Ectodermal cell (in vitro differentiated cells): ENCODE data around the gene RNPEPL1.

Experiments
- H3K27ac ChIP-seq: 2 replicates; pipeline ENCODE4 v1.7.0; 2013; ENCODE audit warnings: mild to moderate bottlenecking, low read depth, low read length; ENCODE audit not compliant: insufficient read depth, poor library complexity, severe bottlenecking
- H3K27me3 ChIP-seq: 2 replicates; pipeline ENCODE4 v1.7.0; 2013; ENCODE audit warnings: mild to moderate bottlenecking, low read length; ENCODE audit not compliant: insufficient read depth, control insufficient read depth, poor library complexity, severe bottlenecking
- H3K36me3 ChIP-seq: one replicate; pipeline ENCODE4 v1.7.0; 2013; ENCODE audit warnings: low read length; ENCODE audit not compliant: control insufficient read depth, insufficient read depth
- H3K4me1 ChIP-seq: one replicate; pipeline ENCODE4 v1.7.0; 2013; ENCODE audit warnings: low read length; ENCODE audit not compliant: control insufficient read depth, insufficient read depth
- H3K4me3 ChIP-seq: 2 replicates; pipeline ENCODE4 v1.7.0; 2013; ENCODE audit warnings: low read depth, low read length, control low read depth; ENCODE audit not compliant: insufficient read depth
- H3K9me3 ChIP-seq: 2 replicates; pipeline ENCODE4 v1.7.0; 2013; ENCODE audit warnings: mild to moderate bottlenecking, low read length, moderate library complexity; ENCODE audit not compliant: control insufficient read depth
- WGBS, 2 experiments: methylation state at CpG; one replicate each; pipeline ENCODE4 v1.1.7; 2013; ENCODE audit warnings: missing lambda C conversion rate in 2 of 2; 5-methylcytosine and 5-hydroxymethylcytosine counted together

The RNPEPL1 gene

DNA sequence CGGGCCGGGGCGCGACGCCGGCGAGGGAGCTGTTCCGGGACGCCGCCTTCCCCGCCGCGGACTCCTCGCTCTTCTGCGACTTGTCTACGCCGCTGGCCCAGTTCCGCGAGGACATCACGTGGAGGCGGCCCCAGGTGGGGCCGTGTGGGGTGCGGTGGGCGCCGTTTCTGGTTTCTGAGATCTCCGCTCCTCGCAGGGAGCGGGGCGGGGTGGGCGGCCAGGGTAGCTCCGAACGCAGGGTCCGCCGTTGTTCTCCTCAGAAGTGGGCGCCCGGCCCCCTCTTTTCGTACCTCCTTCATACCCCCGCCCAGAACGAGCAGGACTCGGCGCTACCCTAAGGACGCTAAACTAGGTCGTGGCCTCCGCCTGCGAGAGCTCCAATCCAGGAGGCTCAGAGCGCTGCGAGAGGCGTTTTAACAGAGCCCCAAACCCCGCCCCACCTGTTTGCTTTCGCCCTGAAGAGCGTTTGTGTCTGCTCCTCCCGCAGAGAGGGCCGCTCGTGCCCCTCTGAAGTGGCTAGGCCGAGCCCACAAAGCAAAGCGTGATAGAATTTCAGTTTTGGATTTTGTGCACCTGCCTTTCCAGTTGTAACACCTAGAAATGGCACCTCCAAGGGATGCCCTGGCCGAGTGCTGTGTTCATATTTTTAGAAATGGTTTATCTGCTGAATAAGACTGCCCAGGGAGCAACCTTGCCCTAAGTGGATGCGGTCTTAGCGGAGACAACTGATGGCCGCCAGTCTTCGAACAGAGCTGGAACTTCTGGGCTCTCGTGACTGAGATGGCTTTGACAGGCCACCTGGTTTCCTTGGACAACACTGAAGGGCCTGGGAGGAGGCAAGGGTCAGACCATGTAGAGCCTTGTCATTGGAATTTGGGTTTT is 18.9 kb downstream of the RNPEPL1 start:
- H3K27ac ChIP-seq = no peak overlapping the region
- 4 to 5% methylated on average over 62 of the region's 62 CpGs for WGBS, 2 experiments

DNA sequence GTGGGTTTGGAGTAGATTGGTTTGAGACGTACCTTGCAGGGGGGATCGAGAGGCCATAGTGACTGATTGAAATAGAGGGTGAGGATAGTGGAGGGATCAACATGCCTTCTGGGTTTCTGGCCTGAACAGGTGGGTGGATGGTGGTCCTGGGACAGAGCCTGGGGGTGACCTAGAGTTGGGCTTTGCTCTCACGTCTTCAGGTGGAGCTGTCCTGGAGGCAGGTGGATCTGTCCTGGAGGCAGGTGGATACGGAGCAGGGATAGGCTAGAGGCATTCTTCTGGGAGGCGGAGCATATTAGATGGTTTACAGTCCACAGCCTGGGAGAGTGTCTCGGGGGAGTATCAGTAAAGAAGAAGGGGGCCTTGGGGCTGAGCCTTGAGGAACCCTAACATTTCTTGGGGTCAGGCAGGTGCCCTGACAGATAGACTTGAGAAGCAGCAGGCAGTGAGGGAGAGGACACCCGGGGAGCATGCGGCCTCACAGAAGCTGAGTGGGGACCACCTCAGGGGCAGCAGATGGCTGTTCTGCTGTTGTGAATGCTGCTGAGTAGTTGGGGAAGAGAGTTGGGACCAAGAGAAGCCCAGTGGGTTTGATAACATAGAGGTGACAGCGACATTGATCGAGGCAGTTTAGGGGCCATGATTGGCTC is 19.8 kb downstream of the RNPEPL1 start:
- Histone ChIP-seq H3K36me3 (peaks cover 6% of the 10 kb centered on the region), H3K27me3 (no peaks in the 10 kb centered on the region), H3K9me3 (no peaks in the 10 kb centered on the region), H3K4me3 (peak overlapping the region; percentile 92), H3K4me1 (peaks cover 22% of the 10 kb centered on the region), H3K27ac (no peak overlapping the region)
- 88 to 91% methylated on average over 10 of the region's 10 CpGs for WGBS, 2 experiments

More for the DNA sequence above, 18.9 kb downstream of the RNPEPL1 start:
- Histone ChIP-seq H3K9me3 (no peaks in the 10 kb centered on the region), H3K27me3 (no peaks in the 10 kb centered on the region), H3K4me3 (peak overlapping the region; percentile 92), H3K36me3 (peaks cover 5% of the 10 kb centered on the region), H3K4me1 (peaks cover 22% of the 10 kb centered on the region)

DNA sequence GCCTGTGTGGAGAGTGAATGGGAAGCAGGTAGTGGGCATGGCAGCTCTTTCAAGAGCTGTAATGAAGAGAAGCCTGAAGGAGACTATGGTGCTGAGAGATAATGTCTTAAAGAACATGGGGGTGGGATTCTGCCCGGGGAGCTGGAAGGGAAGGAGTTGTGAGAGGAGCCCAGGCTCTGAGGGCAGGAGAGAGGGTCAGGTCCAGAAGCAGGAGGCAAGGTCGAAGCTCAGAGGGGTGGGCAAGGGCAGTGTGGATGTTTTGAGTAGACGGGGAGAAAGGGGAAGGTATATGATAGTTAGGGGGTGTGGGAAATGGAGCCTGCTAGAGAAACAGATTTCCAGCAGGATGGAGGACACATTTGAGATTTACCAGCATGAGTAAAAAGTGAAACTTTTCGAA is 20.4 kb downstream of the RNPEPL1 start:
- no peak overlapping the region for H3K4me3 ChIP-seq

DNA sequence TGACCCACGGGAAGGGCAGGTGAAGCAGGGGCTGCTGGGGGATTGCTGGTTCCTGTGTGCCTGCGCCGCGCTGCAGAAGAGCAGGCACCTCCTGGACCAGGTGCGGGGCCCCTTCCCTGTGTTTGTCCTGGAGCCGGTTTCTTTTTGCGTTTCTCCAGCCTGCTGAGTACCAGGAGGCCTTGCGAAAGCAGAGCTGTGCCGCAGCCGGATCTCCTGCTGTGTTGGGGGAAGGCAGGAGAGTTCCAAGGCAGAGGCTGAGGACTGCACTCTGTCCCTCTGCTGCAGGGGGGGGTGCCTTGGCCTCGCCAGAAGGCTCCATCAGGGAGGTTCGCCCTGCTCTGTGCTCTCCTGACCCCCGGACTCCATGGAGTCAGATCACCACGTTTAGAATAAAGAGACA is 21.1 kb downstream of the RNPEPL1 start:
- 83% methylated on average over 14 of the region's 14 CpGs for WGBS, 2 experiments
- Histone ChIP-seq H3K27ac (no peak overlapping the region), H3K9me3 (no peaks in the 10 kb centered on the region), H3K27me3 (no peaks in the 10 kb centered on the region), H3K36me3 (peaks cover 6% of the 10 kb centered on the region), H3K4me1 (peaks cover 21% of the 10 kb centered on the region), H3K4me3 (no peak overlapping the region)

More for the DNA sequence above, 20.4 kb downstream of the RNPEPL1 start:
- Histone ChIP-seq H3K4me1 (peaks cover 22% of the 10 kb centered on the region), H3K9me3 (no peaks in the 10 kb centered on the region), H3K27ac (no peak overlapping the region), H3K27me3 (no peaks in the 10 kb centered on the region), H3K36me3 (peaks cover 6% of the 10 kb centered on the region)
- WGBS, 2 experiments = 91% methylated on average over 4 of the region's 4 CpGs

DNA sequence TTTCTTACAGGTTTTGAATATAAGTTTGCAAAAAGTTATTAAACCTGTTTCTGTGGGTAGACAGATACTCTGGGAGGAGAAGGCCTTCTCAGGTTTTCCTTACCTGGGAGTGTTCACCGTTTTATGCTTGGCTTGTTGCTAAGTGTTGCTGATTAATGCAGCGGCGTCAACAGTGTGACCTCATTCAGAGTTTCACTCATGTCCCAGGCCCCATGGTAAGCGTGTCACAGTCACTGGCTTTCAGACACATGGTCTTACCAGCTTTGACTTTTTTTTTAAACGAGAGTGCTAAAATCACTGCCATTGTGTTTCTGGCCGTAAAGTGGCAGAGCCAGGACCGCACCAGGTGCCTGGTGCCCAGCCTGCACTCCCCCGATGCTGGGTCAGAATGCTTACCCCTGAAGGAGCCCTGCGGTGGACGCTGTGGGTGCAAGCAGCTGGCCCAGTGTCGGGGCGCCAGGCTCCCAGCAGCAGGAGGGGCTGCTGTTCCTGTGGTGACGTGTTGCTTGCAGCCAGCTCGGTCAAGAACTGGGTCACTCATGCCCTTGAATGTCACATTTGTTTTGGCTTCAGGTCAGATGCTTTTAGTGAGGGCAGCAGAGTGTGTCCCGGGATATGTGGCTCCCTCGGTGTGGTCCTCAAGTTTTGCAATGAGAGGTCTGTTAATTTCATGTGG is 21.7 kb downstream of the RNPEPL1 start:
- peaks cover 6% of the 10 kb centered on the region for H3K36me3 ChIP-seq
- WGBS, 2 experiments = 93% methylated on average over 16 of the region's 16 CpGs

DNA sequence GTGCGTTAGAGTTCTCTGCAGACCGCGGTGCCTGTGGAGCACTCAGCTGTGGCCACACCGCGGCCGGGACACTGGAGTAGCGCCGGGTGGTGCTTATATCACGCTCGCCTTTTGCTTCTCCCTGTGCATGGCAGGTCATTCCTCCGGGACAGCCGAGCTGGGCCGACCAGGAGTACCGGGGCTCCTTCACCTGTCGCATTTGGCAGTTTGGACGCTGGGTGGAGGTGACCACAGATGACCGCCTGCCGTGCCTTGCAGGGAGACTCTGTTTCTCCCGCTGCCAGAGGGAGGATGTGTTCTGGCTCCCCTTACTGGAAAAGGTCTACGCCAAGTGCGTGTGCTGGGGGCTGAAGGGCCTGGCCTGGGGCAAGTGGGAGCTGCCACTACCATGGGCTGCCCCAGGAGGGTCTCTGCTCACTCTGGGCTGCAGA is 22.4 kb downstream of the RNPEPL1 start:
- WGBS, 2 experiments = 96 to 97% methylated on average over 21 of the region's 21 CpGs
- Histone ChIP-seq H3K4me3 (no peak overlapping the region), H3K27me3 (no peaks in the 10 kb centered on the region), H3K27ac (no peak overlapping the region), H3K36me3 (peaks cover 6% of the 10 kb centered on the region), H3K4me1 (peaks cover 8% of the 10 kb centered on the region), H3K9me3 (no peaks in the 10 kb centered on the region)

More for the DNA sequence above, 21.7 kb downstream of the RNPEPL1 start:
- Histone ChIP-seq H3K9me3 (no peaks in the 10 kb centered on the region), H3K4me1 (peaks cover 15% of the 10 kb centered on the region), H3K4me3 (no peak overlapping the region), H3K27me3 (no peaks in the 10 kb centered on the region), H3K27ac (no peak overlapping the region)

DNA sequence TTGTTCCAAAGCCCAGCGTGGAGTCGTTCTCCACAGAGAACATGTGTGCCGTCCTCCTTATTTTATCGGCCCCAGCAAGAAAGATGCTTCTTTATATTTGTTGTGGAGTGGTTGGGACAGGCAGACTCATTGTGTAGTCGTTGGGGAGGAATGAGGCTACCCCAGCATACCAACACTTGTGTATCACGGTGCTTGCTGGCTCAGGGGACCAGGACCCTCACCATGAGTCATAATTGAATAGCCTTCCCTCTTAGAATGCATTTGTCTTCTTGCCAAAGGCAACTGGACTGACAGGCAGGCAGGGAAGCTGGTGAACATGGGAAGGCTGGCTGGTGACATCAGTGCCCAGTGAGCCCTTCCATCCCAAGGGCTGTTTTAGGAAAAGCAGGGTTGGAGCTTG is 22.9 kb downstream of the RNPEPL1 start:
- Histone ChIP-seq H3K27ac (no peak overlapping the region), H3K36me3 (peaks cover 6% of the 10 kb centered on the region), H3K4me3 (no peak overlapping the region), H3K4me1 (peaks cover 8% of the 10 kb centered on the region), H3K9me3 (no peaks in the 10 kb centered on the region), H3K27me3 (no peaks in the 10 kb centered on the region)
- 94 to 95% methylated on average over 6 of the region's 6 CpGs for WGBS, 2 experiments

DNA sequence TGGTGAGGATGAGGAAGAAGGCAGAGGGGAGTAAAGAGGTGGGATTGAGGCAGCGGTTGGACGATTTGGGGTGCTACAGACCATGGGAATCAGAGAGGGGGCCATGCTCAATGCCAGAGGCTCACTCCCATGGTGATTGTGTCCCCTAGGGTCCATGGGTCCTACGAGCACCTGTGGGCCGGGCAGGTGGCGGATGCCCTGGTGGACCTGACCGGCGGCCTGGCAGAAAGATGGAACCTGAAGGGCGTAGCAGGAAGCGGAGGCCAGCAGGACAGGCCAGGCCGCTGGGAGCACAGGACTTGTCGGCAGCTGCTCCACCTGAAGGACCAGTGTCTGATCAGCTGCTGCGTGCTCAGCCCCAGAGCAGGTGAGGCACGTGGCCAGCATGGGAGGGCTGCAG is 23.5 kb downstream of the RNPEPL1 start:
- no peaks in the 10 kb centered on the region for H3K27me3 ChIP-seq
- H3K36me3 ChIP-seq = peaks cover 6% of the 10 kb centered on the region
- WGBS, 2 experiments = 94 to 96% methylated on average over 13 of the region's 13 CpGs

DNA sequence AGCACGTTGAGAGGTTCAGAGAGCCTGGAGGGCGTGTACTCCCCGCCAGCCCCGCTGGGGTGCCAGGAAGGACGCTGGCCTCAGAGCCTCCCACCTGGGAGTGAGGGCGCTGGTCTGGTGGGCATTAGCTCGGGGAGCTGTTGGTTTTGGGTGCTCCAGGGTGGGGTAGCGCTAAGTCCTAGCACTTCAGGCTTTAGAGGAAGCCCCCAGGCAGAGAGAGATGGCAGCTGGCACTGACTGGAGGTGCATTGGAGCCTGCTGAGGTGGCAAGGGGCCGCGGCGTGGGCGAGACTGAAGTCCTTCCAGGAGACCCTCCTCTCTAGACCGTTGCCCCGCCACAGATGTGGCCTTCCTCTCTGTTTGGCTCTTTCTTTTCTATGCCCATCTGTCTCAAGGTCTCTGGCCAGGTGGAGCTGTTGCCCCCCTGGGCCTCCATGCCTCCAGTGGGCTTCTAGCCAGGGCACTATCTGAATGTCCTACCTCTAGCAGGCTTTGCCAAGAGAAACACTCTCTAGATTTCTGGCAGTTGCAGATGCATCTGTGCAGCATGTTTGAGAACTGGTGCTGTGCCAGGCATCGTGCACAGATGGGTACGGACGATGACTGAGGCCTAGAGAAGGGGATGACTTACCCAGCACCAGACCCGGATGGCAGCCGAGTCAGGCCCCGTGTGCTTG is 24.9 kb downstream of the RNPEPL1 start:
- Histone ChIP-seq H3K27me3 (no peaks in the 10 kb centered on the region), H3K27ac (no peak overlapping the region), H3K4me1 (peaks cover under 1% of the 10 kb centered on the region), H3K9me3 (no peaks in the 10 kb centered on the region), H3K4me3 (no peak overlapping the region), H3K36me3 (peaks cover 6% of the 10 kb centered on the region)
- 95 to 96% methylated on average over 20 of the region's 20 CpGs for WGBS, 2 experiments

More for the DNA sequence above, 23.5 kb downstream of the RNPEPL1 start:
- Histone ChIP-seq H3K9me3 (no peaks in the 10 kb centered on the region), H3K4me1 (peaks cover 8% of the 10 kb centered on the region), H3K4me3 (no peak overlapping the region), H3K27ac (no peak overlapping the region)
